GM23338 (cell line): ENCODE data around the gene C1orf198. TPM values are rescaled to one million over a fixed set of nuclear protein-coding genes. Genes with fewer than 3 reads are reported as not detected.

Source experiments
- ATAC-seq: fragments of 200-7000 bp; cut with Tn5 transposase; 3 replicates; pipeline ENCODE4 v1.9.1; 2020
- DNase-seq: peaks from one replicate; pipeline ENCODE4 v3.0.0-alpha.2; 2015; ENCODE audit warnings: low spot score
- H2AFZ ChIP-seq: fragments of 200-600 bp; sonication (generic); 2 replicates; pipeline ENCODE4 v1.8.0; 2016; ENCODE audit warnings: antibody characterized with exemption, mild to moderate bottlenecking, moderate library complexity
- H3F3A ChIP-seq: fragments of 200-600 bp; sonication (generic); replicated peaks from 2 replicates; pipeline ENCODE4 v1.8.0; 2017; ENCODE audit warnings: antibody characterized with exemption, mixed run types, low read depth
- H3K27ac ChIP-seq: fragments of 200-600 bp; sonication (generic); 2 replicates; pipeline ENCODE4 v1.6.1; 2016; ENCODE audit warnings: low read depth
- H3K27me3 ChIP-seq: fragments of 200-600 bp; sonication (generic); 2 replicates; pipeline ENCODE4 v1.8.0; 2016; ENCODE audit warnings: mild to moderate bottlenecking, mixed run types, moderate library complexity; ENCODE audit not compliant: insufficient read depth
- H3K36me3 ChIP-seq: fragments of 200-600 bp; sonication (generic); 2 replicates; pipeline ENCODE4 v1.8.0; 2016; ENCODE audit warnings: mild to moderate bottlenecking; ENCODE audit not compliant: insufficient read depth
- H3K4me1 ChIP-seq: fragments of 200-600 bp; sonication (generic); 2 replicates; pipeline ENCODE4 v1.8.0; 2016; ENCODE audit warnings: mild to moderate bottlenecking, moderate library complexity; ENCODE audit not compliant: insufficient read depth
- H3K4me2 ChIP-seq: fragments of 200-600 bp; sonication (generic); 2 replicates; pipeline ENCODE4 v1.7.1; 2017; ENCODE audit warnings: mixed run types
- H3K4me3 ChIP-seq: fragments of 200-600 bp; sonication (generic); 2 replicates; pipeline ENCODE4 v1.6.1; 2016; ENCODE audit warnings: mixed run types
- H3K79me2 ChIP-seq: fragments of 200-600 bp; sonication (generic); replicated peaks from 2 replicates; pipeline ENCODE4 v1.8.0; 2017; ENCODE audit warnings: mild to moderate bottlenecking; ENCODE audit not compliant: insufficient read depth
- H3K9me2 ChIP-seq: fragments of 200-600 bp; sonication (generic); 2 replicates; pipeline ENCODE4 v1.8.0; 2017; ENCODE audit not compliant: insufficient read depth
- H4K20me1 ChIP-seq: fragments of 200-600 bp; sonication (generic); replicated peaks from 2 replicates; pipeline ENCODE4 v1.8.0; 2017; ENCODE audit warnings: mild to moderate bottlenecking; ENCODE audit not compliant: insufficient read depth
- H3K27ac Mint-ChIP-seq: 2 replicates; pipeline ENCODE4 v1.8.0; 2020; ENCODE audit warnings: inconsistent platforms, mild to moderate bottlenecking, moderate library complexity, mixed read lengths
- H3K27me3 Mint-ChIP-seq: 3 replicates; pipeline ENCODE4 v1.8.0; 2022; ENCODE audit warnings: low read depth, mild to moderate bottlenecking, moderate library complexity, mixed read lengths, inconsistent platforms; ENCODE audit not compliant: insufficient read depth, poor library complexity
- H3K36me3 Mint-ChIP-seq: 3 replicates; pipeline ENCODE4 v1.8.0; 2021; ENCODE audit warnings: low read depth, mild to moderate bottlenecking, inconsistent platforms, moderate library complexity, mixed read lengths
- H3K4me1 Mint-ChIP-seq: 3 replicates; pipeline ENCODE4 v1.8.0; 2020; ENCODE audit warnings: mild to moderate bottlenecking, inconsistent platforms, mixed read lengths
- H3K4me3 Mint-ChIP-seq: 3 replicates; pipeline ENCODE4 v1.8.0; 2021; ENCODE audit warnings: moderate library complexity, mild to moderate bottlenecking, inconsistent platforms, mixed read lengths
- H3K9me3 Mint-ChIP-seq: 3 replicates; pipeline ENCODE4 v1.8.0; 2020; ENCODE audit warnings: moderate library complexity, mild to moderate bottlenecking, inconsistent platforms, mixed read lengths
- CREB1 ChIP-seq: fragments of 250-450 bp; sonication (Bioruptor Pico); IDR thresholded peaks from 2 replicates; pipeline ENCODE4 v1.5.0; 2020; ENCODE audit warnings: low read depth, mild to moderate bottlenecking, moderate library complexity
- CTCF ChIP-seq, 2 experiments: fragments of 200-600 bp in 1 of 2; sonication (generic) in 1 of 2; conservative IDR thresholded peaks; 2 replicates each; pipeline versions ENCODE4 v1.5.1 to v1.6.1; 2016 to 2017; ENCODE audit warnings: antibody characterized with exemption in 2 of 2, low read depth in 2 of 2, mild to moderate bottlenecking in 2 of 2, moderate library complexity in 1 of 2
- ETS1 ChIP-seq: IDR thresholded peaks from 2 replicates; pipeline ENCODE4 v1.6.1; 2016; ENCODE audit warnings: antibody characterized with exemption
- EZH2 ChIP-seq: fragments of 200-600 bp; sonication (generic); IDR thresholded peaks from one replicate; pipeline ENCODE4 v1.8.0; 2017; ENCODE audit warnings: antibody characterized with exemption, mild to moderate bottlenecking, low read depth; ENCODE audit not compliant: unreplicated experiment
- EZH2phosphoT487 ChIP-seq: fragments of 200-600 bp; sonication (generic); IDR thresholded peaks from one replicate; pipeline ENCODE4 v1.8.1; 2018; ENCODE audit warnings: antibody characterized with exemption; ENCODE audit not compliant: unreplicated experiment
- JUNB ChIP-seq: IDR thresholded peaks from one replicate; pipeline ENCODE4 v1.6.1; 2016; ENCODE audit warnings: antibody characterized with exemption; ENCODE audit not compliant: unreplicated experiment
- NANOG ChIP-seq: IDR thresholded peaks from 2 replicates; pipeline ENCODE4 v1.6.1; 2016; ENCODE audit warnings: antibody characterized with exemption, borderline replicate concordance
- POLR2AphosphoS5 ChIP-seq: IDR thresholded peaks from 2 replicates; pipeline ENCODE4 v1.6.1; 2016; ENCODE audit warnings: antibody characterized with exemption, low read depth
- REST ChIP-seq: IDR thresholded peaks from one replicate; pipeline ENCODE4 v1.6.1; 2018; ENCODE audit warnings: antibody characterized with exemption; ENCODE audit not compliant: unreplicated experiment
- STAT1 ChIP-seq: IDR thresholded peaks from one replicate; pipeline ENCODE4 v1.6.1; 2016; ENCODE audit warnings: antibody characterized with exemption; ENCODE audit not compliant: unreplicated experiment
- ZNF114 ChIP-seq: fragments of 250-450 bp; sonication (Bioruptor Pico); IDR thresholded peaks from 2 replicates; pipeline ENCODE4 v1.5.0; 2020; ENCODE audit warnings: mild to moderate bottlenecking, moderate library complexity
- ZNF331 ChIP-seq: fragments of 250-450 bp; sonication (Bioruptor Pico); IDR thresholded peaks from 2 replicates; pipeline ENCODE4 v1.5.0; 2020; ENCODE audit warnings: low read depth, mild to moderate bottlenecking, moderate library complexity
- ZNF462 ChIP-seq: fragments of 250-450 bp; sonication (Bioruptor Pico); IDR thresholded peaks from 2 replicates; pipeline ENCODE4 v1.5.0; 2020; ENCODE audit warnings: mild to moderate bottlenecking, moderate library complexity
- polyA plus RNA-seq: library from polyadenylated mRNA; unstranded; fragments of >200 nt; fragmentation: Nextera tagmentation; extraction: Ambion mirVana; gene quantifications from 2 replicates; pipeline ENCODE4 v1.2.1, GENCODE V29; 2016
- total RNA-seq: library from RNA; depleted of rRNA; stranded (reverse); fragments of >200 nt; shearing (Covaris generic); gene quantifications from 2 replicates; pipeline ENCODE4 v1.2.3, GENCODE V29; 2014

The C1orf198 gene
- total and polyA plus RNA-seq, 2 experiments from 2014 or later: 14.9 to 46.6 TPM

GRCh38 chr1:230804396-230804795 is 63.9 kb downstream of the C1orf198 start:
- H3K27me3 Mint-ChIP-seq: peaks cover 3% of the 10 kb centered on the region
- no peak overlapping the region for H3K27ac Mint-ChIP-seq
- no peak overlapping the region for H3K4me3 ChIP-seq
- no peak overlapping the region for H2AFZ ChIP-seq
- H3K9me3 Mint-ChIP-seq: no peaks in the 10 kb centered on the region
- no peak overlapping the region for H3K4me3 Mint-ChIP-seq
- no peak overlapping the region for H3K27ac ChIP-seq
- ATAC-seq (no peak), DNase-seq (no peak)
- no peak overlapping the region for H3K4me2 ChIP-seq
- H4K20me1 ChIP-seq: no peaks in the 10 kb centered on the region
- H3F3A ChIP-seq: no peaks in the 10 kb centered on the region
- H3K4me1 ChIP-seq: no peaks in the 10 kb centered on the region
- no peaks in the 10 kb centered on the region for H3K79me2 ChIP-seq
- no peaks in the 10 kb centered on the region for H3K36me3 ChIP-seq
- no peaks in the 10 kb centered on the region for H3K9me2 ChIP-seq
- H3K36me3 Mint-ChIP-seq: no peaks in the 10 kb centered on the region
- no peaks in the 10 kb centered on the region for H3K27me3 ChIP-seq
- no peak for TF ChIP-seq ZNF462 (CRISPR knock-in tag)
- no peak for TF ChIP-seq STAT1
- no peak for TF ChIP-seq NANOG
- TF ChIP-seq ETS1: no peak
- no peak for TF ChIP-seq EZH2
- TF ChIP-seq ZNF331: no peak
- no peak for TF ChIP-seq EZH2phosphoT487
- TF ChIP-seq ZNF114 (CRISPR knock-in tag): no peak
- no peak for TF ChIP-seq CREB1 (CRISPR knock-in tag)
- TF ChIP-seq CTCF (conservative IDR thresholded peaks at IDR 0.05; ENCODE audit: low read depth in 2 of 2): no peak
- no peak for TF ChIP-seq REST
- TF ChIP-seq POLR2AphosphoS5: no peak
- no peak for TF ChIP-seq JUNB
- H3K4me1 Mint-ChIP-seq: no peaks in the 10 kb centered on the region
